HepG2 (cell line): Measurements from ENCODE around the gene IQCK. TPM values are rescaled to one million over a fixed set of nuclear protein-coding genes. Genes with fewer than 3 reads are reported as not detected.

ENCODE experiments used
- MXD4 ChIP-seq: IDR thresholded peaks from 2 replicates; pipeline ENCODE4 v1.6.1; 2016; ENCODE audit warnings: mild to moderate bottlenecking, missing biosample characterization, missing genetic modification reagents
- PHF8 ChIP-seq: sonication (generic); formaldehyde crosslinking; IDR thresholded peaks from 2 replicates; pipeline ENCODE4 v1.5.0; 2020; ENCODE audit warnings: missing genetic modification reagents
- RFX1 ChIP-seq: fragments of 450-650 bp; IDR thresholded peaks from 2 replicates; pipeline ENCODE4 v1.6.1; 2017
- SETDB1 ChIP-seq: sonication (generic); formaldehyde crosslinking; IDR thresholded peaks from 2 replicates; pipeline ENCODE4 v1.5.1; 2020; ENCODE audit warnings: missing genetic modification reagents, mild to moderate bottlenecking, borderline replicate concordance
- SYNCRIP ChIP-seq: fragments of 200-400 bp; formaldehyde crosslinking; IDR thresholded peaks from 2 replicates; pipeline ENCODE4 v1.6.1; 2018; ENCODE audit warnings: mild to moderate bottlenecking, low read depth, low read length; ENCODE audit not compliant: insufficient read depth
- ZHX2 ChIP-seq, 2 experiments: sonication (generic) in 1 of 2; formaldehyde crosslinking in 1 of 2; IDR thresholded peaks; 2 replicates each; pipeline versions ENCODE4 v1.6.1 to v1.9.0; 2014 to 2022; ENCODE audit warnings: antibody characterized with exemption in 1 of 2, borderline replicate concordance in 1 of 2, inconsistent platforms in 1 of 2, low read depth in 1 of 2, missing genetic modification reagents in 1 of 2
- ZNF563 ChIP-seq: sonication (generic); formaldehyde crosslinking; IDR thresholded peaks from 2 replicates; pipeline ENCODE4 v1.8.0; 2022; ENCODE audit warnings: mild to moderate bottlenecking, moderate library complexity, missing genetic modification reagents
- ZNF570 ChIP-seq: sonication (generic); formaldehyde crosslinking; IDR thresholded peaks from 2 replicates; pipeline ENCODE4 v1.4.0; 2020; ENCODE audit warnings: mild to moderate bottlenecking, missing genetic modification reagents, borderline replicate concordance
- ZNF768 ChIP-seq: sonication (generic); formaldehyde crosslinking; IDR thresholded peaks from 2 replicates; pipeline ENCODE4 v1.4.0; 2020; ENCODE audit warnings: missing genetic modification reagents
- ZNF839 ChIP-seq: sonication (generic); formaldehyde crosslinking; IDR thresholded peaks from 2 replicates; pipeline ENCODE4 v1.4.0; 2020; ENCODE audit warnings: missing genetic modification reagents, mild to moderate bottlenecking, borderline replicate concordance
- polyA plus RNA-seq, 8 experiments: library from polyadenylated mRNA; depleted of rRNA in 3 of 8; stranded (reverse) in 7 of 8; unstranded in 1 of 8; fragments of >200 nt; fragmentation: Illumina TruSeq in 4 of 8; extraction: Trizol in 4 of 8; gene quantifications; 2 replicates each; pipeline versions ENCODE4 v1.2.1 to v1.2.3, GENCODE V29; 2011 to 2016; ENCODE audit warnings: low read depth in 4 of 8, missing spikeins in 1 of 8, mixed read lengths in 1 of 8; ENCODE audit not compliant: insufficient read depth in 1 of 8
- total RNA-seq, 5 experiments: library from RNA; depleted of rRNA; stranded (reverse); fragments of >200 nt; fragmentation: Illumina TruSeq; extraction: Trizol; gene quantifications; 2 replicates each; pipeline ENCODE4 v1.2.3, GENCODE V29; 2016; ENCODE audit warnings: low read depth in 1 of 5
- TF ChIP-seq, protein P1 (sequence below): sonication (generic); formaldehyde crosslinking; IDR thresholded peaks from 2 replicates; pipeline ENCODE4 v1.5.0; 2020; ENCODE audit warnings: mild to moderate bottlenecking, missing genetic modification reagents, borderline replicate concordance
- TF ChIP-seq, protein P2 (sequence below): sonication (generic); formaldehyde crosslinking; IDR thresholded peaks from 2 replicates; pipeline ENCODE4 v1.8.0; 2022; ENCODE audit warnings: missing genetic modification reagents, mild to moderate bottlenecking, borderline replicate concordance

The IQCK gene
- total and polyA plus RNA-seq, 2 of the 13 experiments (the other 11 are each of a cell fraction or from before 2014, with no cell fraction given): 5.1 to 7.3 TPM

- TF ChIP-seq, protein P1, sequence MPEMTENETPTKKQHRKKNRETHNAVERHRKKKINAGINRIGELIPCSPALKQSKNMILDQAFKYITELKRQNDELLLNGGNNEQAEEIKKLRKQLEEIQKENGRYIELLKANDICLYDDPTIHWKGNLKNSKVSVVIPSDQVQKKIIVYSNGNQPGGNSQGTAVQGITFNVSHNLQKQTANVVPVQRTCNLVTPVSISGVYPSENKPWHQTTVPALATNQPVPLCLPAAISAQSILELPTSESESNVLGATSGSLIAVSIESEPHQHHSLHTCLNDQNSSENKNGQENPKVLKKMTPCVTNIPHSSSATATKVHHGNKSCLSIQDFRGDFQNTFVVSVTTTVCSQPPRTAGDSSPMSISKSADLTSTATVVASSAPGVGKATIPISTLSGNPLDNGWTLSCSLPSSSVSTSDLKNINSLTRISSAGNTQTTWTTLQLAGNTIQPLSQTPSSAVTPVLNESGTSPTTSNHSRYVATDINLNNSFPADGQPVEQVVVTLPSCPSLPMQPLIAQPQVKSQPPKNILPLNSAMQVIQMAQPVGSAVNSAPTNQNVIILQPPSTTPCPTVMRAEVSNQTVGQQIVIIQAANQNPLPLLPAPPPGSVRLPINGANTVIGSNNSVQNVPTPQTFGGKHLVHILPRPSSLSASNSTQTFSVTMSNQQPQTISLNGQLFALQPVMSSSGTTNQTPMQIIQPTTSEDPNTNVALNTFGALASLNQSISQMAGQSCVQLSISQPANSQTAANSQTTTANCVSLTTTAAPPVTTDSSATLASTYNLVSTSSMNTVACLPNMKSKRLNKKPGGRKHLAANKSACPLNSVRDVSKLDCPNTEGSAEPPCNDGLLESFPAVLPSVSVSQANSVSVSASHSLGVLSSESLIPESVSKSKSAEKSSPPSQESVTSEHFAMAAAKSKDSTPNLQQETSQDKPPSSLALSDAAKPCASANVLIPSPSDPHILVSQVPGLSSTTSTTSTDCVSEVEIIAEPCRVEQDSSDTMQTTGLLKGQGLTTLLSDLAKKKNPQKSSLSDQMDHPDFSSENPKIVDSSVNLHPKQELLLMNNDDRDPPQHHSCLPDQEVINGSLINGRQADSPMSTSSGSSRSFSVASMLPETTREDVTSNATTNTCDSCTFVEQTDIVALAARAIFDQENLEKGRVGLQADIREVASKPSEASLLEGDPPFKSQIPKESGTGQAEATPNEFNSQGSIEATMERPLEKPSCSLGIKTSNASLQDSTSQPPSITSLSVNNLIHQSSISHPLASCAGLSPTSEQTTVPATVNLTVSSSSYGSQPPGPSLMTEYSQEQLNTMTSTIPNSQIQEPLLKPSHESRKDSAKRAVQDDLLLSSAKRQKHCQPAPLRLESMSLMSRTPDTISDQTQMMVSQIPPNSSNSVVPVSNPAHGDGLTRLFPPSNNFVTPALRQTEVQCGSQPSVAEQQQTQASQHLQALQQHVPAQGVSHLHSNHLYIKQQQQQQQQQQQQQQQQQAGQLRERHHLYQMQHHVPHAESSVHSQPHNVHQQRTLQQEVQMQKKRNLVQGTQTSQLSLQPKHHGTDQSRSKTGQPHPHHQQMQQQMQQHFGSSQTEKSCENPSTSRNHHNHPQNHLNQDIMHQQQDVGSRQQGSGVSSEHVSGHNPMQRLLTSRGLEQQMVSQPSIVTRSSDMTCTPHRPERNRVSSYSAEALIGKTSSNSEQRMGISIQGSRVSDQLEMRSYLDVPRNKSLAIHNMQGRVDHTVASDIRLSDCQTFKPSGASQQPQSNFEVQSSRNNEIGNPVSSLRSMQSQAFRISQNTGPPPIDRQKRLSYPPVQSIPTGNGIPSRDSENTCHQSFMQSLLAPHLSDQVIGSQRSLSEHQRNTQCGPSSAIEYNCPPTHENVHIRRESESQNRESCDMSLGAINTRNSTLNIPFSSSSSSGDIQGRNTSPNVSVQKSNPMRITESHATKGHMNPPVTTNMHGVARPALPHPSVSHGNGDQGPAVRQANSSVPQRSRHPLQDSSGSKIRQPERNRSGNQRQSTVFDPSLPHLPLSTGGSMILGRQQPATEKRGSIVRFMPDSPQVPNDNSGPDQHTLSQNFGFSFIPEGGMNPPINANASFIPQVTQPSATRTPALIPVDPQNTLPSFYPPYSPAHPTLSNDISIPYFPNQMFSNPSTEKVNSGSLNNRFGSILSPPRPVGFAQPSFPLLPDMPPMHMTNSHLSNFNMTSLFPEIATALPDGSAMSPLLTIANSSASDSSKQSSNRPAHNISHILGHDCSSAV: no peak
- TF ChIP-seq, protein P2, sequence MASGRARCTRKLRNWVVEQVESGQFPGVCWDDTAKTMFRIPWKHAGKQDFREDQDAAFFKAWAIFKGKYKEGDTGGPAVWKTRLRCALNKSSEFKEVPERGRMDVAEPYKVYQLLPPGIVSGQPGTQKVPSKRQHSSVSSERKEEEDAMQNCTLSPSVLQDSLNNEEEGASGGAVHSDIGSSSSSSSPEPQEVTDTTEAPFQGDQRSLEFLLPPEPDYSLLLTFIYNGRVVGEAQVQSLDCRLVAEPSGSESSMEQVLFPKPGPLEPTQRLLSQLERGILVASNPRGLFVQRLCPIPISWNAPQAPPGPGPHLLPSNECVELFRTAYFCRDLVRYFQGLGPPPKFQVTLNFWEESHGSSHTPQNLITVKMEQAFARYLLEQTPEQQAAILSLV (CRISPR knock-in tag): peak; percentile 96
- peak; percentile 97 for TF ChIP-seq ZNF839 (CRISPR knock-in tag)
- TF ChIP-seq SYNCRIP: no peak
- peak; percentile 96 for TF ChIP-seq ZHX2 (IDR thresholded peaks at IDR 0.05; ENCODE audit: low read depth)
- TF ChIP-seq ZHX2 (CRISPR knock-in tag; IDR thresholded peaks at IDR 0.05; ENCODE audit: borderline replicate concordance): no peak; the same call in 1 of the 2 replicates
- TF ChIP-seq ZNF768 (CRISPR knock-in tag): peak; percentile 82
- 0 out of 2 replicates have a peak, but pooled peaks have one; percentile 74 for TF ChIP-seq ZNF570
- peak; percentile 100 for TF ChIP-seq MXD4
- TF ChIP-seq PHF8 (CRISPR knock-in tag): peak; percentile 98
- peak; percentile 84 for TF ChIP-seq ZNF563 (CRISPR knock-in tag)
- 0 out of 2 replicates have a peak, but pooled peaks have one; percentile 81 for TF ChIP-seq SETDB1 (CRISPR knock-in tag)
- TF ChIP-seq RFX1: peak; percentile 91
These were observed at the start of gene IQCK, which contains the start of gene KNOP1 (continued) for GRCh38 chr16:19717741-19718623.
